ENCODE measurements around the gene PTPRR.

The PTPRR gene

DNA sequence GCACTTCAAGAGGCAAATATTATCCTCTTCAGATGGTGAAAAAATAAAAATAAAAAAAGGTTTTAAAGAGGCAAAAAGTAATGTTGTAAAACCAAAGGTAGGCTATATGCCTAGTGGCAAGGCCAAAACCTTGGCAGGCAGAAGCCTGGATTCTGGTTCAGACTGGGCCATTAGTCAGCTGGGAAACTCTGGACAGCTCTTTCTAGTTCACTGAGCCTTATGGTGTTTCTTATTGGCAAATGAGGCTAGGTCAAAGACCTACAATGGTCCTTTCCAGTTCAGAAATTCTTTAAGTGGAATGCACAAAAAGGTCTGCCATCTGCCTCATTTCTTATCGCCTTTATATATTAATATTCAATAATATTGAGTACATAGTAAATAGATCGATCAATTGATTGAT lies 327.9 kb downstream of the PTPRR start:
- Mint-ChIP-seq H3K27me3 (peaks cover 23% of the 10 kb centered on the region), H3K9me3 (no peaks in the 10 kb centered on the region), H3K36me3 (ENCODE audit: insufficient read depth) (no peaks in the 10 kb centered on the region), H3K27ac (ENCODE audit: low read depth) (no peak overlapping the region), H3K4me1 (no peaks in the 10 kb centered on the region), H3K4me3 (no peak overlapping the region)
- ATAC-seq (replicated peaks; ENCODE audit: extremely low read depth, poor library complexity, severe bottlenecking) (no peak), DNase-seq (ENCODE audit: low spot score in 2 of 2) (no peak)

DNA sequence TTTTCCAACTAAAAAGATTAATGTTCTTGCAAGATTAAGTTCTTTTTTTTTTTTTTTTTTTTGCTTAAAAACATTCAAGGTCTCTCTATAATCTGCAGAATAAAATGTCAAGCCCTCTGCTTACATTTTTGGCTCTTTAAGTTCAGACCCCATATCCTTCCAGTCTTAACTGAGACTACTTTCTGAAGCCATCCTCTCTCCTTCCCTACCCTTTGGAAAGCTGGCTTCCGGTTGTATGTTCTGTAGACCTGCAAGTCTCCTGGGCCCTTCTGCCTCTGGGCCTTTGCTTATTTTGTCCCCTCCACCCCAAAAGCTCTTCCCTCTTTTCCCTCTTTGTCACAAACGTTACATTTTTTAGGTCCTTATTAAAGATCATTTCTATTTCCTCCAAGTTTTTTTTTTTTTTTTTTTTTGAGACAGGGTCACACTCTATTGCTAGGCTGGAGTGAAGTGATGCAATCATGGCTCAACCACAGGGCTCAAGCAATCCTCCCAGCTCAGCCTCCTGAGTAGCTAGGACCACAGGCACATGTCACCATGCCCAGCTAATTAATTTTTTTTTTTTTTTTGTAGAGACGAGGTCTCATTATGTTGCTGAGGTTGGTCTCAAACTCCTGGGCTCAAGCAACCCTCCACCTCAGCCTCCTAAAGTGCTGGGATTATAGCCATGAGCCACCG lies 329.9 kb downstream of the PTPRR start:
- Mint-ChIP-seq H3K36me3 (ENCODE audit: insufficient read depth) (no peaks in the 10 kb centered on the region), H3K27me3 (peaks cover 31% of the 10 kb centered on the region), H3K4me1 (no peaks in the 10 kb centered on the region), H3K4me3 (no peak overlapping the region), H3K27ac (ENCODE audit: low read depth) (no peak overlapping the region), H3K9me3 (no peaks in the 10 kb centered on the region)
- ATAC-seq (replicated peaks; ENCODE audit: extremely low read depth, poor library complexity, severe bottlenecking) (no peak), DNase-seq (ENCODE audit: low spot score in 2 of 2) (no peak)

DNA sequence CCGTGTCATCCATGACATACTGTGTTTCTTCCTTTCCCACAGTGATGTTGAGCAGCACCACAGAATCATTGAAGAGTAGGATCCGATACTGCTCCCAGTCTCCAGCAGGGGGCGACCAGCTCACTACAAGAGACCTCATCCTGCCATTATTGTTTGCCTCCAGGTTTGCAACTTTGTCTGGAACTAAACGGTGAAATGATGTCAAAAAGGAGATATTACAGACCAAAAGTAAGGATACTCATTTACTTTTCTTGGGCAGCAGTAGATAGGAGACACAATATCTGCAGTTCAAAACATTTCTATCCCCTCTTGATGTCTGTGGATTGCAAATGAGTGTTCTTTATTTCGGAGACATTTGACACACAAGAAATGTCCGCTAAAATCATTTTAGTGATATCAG lies 330.5 kb downstream of the PTPRR start:
- DNase-seq (ENCODE audit: low spot score in 2 of 2) (no peak), ATAC-seq (replicated peaks; ENCODE audit: extremely low read depth, poor library complexity, severe bottlenecking) (peak; percentile 36)
- Mint-ChIP-seq H3K36me3 (ENCODE audit: insufficient read depth) (no peaks in the 10 kb centered on the region), H3K4me1 (no peaks in the 10 kb centered on the region), H3K4me3 (no peak overlapping the region), H3K27me3 (peaks cover 31% of the 10 kb centered on the region), H3K9me3 (no peaks in the 10 kb centered on the region), H3K27ac (ENCODE audit: low read depth) (no peak overlapping the region)

Measured in central memory CD8-positive, alpha-beta T cell (primary cell).